Activated CD4-positive, alpha-beta T cell treated with anti-CD3 and anti-CD28 coated beads, Interleukin-2, Interleukin-6, amounts not matched to agents 100 ng/mL and 50 ng/mL, durations not matched to agents 16 hours and 8 hours (primary cell): ENCODE data around the gene SCARF2.

Experiments used
- DNase-seq: peaks from one replicate; pipeline ENCODE4 v3.0.0-alpha.2; 2020

Gene SCARF2

DNA sequence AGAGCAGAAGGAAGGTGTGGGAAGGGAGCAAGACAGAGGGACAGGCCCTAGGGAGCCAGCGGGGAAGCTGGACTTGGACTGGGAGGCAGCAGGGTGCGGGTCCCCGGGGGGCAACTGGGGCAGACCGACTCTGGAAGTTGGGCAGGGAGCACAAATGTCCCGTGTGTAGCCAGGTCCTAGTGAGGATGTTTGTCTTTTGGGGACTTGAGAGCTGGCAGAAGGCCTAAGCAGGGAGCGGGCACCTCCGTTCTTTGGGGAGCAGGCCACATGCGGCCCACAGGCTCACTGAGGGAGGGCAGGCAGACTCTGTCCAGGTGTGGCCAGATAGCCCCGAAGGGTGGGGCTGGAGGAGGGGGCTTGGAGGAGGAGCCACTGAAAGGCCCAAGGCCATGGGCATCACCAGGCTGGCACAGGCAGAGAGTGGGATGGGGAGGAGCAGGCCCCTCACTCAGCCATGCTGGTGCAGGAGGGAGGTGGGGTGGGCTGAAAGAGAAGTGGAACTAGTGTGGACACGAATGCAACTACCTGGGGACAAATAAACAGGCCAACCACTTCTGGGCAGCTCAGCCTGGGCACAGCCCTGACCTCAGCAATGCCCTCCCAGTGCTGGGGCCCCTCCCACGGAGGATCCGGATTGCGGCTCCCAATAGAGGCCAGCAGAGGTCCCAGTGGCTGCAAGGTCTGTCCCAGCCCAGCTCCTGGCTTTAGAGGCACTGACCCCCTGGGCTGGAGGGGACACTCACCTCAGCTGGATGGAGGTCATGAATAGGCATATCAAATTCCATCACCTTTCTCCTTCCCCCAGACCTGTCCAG is 1.3 kb upstream of the SCARF2 start:
- no peak for DNase-seq

DNA sequence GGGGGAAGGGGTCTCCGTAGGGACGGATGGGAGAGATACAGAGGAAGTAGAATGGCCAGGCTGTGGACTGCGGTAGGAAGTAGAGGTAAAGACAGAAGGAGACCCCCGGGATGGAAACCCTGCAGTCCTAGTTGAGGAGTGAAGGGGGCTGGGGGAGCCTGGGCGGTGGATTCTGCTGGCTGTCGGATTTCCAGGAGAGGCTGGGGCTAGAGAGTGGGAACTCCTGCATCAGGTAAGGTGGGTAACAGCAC is 727 bp upstream of the SCARF2 start:
- no peak for DNase-seq

DNA sequence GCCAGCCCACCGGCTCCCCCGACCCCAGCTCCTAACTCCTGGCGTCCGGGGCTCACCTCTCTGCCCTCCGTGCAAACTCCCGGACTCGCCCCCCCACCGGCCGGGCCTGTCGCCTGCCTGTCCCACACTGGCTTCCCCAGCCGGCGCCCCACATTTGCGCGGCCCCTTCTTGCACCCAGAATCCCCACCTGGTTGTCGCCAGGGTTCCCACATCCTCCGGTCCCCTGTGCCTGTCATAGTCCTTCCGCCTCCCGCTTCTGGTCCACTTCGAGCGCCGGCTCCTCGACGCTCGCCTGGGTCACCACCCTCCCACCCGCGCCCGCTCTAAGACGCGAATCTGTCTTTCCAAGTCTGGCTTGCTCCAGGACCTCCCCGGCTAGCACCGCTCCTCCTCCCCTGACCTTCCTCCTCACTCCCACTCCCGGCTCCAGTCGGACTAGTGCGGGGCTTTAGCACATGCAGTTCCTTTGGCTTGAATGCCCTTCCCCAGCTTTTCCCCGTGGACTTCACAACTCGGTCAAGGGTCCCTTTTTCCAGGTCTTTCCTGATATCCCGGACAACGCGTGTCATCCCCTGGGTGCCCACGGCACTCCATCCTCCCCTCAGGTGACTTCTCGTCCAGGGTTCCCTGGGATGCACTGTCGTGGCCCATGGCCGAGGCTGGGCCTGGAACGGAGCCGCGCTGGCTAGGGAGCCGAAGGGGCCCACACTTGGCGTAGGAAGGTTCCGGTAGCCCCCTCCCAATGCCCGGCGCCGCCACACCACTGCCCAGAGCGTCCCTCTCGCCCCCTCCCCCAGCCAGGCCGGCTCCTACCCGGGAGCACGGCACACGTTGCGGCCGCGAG is 635 bp downstream of the SCARF2 start:
- no peak for DNase-seq

DNA sequence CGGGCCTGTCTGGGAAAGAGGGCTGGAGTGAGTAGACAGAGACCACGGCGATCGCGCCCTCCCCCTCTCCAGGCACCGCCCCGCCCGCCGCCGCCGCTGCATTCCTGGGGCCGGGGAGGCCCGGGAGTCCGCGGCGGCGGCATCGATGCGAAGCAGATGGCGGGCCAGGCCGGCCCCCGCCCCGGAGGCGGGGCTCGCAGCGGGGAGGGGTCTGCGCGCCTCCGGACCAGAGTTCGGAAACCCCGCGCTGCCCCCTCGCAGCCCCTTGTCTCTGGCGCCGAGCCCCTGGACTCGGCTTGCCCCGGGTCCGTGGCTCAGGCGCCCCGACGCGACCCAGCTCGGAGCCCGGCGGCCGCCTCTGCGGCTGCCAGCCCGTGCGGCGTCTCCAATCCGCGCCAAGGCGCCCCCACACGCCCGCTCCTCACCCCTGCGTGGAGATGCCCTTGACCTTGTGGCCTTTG is 1.3 kb downstream of the SCARF2 start:
- no peak for DNase-seq

DNA sequence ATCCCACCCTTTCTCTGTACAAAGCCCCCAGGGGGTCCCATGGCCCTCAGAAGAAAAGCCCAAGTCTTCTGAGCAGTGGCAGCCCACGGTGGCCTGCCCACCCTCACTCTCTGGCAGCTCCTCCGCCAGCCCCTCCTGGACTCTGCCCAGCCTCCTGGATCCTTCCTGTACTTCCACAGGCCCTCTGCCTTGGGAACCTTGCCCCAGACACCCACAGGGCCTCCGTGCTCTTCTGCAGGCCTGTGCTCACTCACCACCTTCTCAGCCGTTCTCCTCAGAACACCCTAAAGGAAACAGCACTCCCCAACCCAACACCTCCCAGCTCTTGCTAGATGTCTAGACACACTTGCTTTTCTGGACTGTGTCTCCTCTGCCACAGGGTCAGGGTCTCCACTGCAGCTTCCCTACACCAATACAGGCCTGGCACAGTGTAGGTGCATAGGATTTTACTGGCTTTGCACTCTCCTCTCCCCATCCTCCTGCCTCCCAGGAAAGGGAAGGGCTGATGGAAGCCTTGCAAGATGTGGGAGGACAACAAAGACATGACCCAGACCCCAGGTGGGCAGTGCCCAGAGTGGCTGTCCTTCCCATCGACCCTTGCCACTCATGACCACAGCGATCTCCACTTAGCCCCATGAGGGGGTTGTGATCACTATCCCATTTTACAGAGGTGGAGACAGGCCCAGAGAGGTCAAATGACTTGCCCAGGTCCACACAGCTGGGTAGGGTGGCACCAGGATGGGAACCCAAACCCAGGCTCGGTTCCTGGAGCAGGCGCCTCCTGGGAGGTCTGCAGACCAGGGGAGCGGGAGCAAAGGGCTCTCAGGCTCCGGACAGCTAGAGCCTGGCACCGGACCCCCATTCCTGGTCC is 2.0 kb downstream of the SCARF2 start:
- DNase-seq, result no peak

DNA sequence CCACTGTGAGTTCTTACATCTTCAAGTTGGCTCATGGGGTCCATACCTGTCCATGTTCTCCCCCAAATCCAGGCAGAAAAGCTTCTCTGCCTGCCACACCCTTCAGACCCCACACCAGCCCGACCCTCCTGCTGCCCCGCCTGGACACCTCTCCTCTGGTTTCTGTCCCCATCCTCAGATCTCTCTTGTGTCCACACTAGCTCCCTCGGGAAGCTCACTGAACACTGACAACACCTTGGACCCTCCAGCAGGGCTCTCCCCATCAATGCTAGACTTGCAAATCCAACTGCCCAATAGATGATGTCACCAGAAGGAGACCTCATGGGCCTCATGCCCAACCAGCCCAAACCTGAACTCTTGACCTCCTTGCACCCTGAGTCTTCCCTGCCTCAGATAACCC is 2.9 kb downstream of the SCARF2 start:
- no peak for DNase-seq

DNA sequence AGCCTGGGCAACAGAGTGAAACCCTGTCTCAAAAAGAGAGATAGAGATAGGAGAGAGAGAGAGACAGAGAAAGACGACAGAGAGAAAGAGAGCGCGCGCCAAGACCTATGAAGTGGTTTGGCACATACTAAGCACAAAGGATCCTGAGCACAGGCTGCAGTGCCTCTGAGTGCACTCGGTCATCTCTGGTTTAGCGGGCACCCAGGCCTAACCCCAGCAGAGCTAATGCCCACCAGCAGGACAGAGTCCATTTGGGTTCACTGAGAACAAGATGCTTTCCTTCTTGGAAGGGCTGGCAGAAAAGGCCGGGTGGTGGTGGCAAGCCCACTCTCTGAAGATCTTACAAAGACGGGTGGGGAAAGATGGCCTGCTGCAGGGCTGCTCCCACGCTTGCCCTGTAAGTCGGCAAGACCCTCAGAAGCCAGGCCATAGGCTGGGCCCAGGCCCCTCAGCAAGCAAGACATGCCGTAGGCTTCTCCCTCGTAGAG is 3.3 kb downstream of the SCARF2 start:
- DNase-seq, result no peak

DNA sequence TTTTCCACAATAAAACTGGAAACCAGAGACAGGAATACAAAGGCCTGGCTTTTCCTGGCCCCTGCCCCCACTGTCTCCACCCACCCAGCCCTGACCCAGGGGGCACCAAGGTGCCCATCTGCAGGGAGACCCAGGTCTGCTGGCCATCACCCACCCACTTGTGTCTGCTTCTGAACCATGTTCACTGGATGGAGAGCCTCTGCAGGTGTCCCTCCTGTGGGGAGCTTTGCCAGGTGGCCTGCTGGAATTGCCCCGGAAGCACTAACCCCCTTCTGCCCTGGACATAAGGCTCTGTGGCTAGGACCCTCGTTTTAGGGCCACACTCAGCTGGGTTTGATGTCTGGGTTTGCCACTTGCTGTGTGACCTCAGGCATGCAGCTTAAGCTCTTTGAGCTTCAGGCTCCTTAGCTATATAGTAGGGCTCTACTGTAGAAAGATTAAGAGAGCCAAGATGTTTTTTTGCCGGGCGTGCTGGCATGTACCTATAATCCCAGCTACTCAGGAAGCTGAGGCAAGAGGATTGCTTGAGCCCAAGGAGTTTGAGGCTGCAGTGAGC is 3.9 kb downstream of the SCARF2 start:
- DNase-seq, result no peak

DNA sequence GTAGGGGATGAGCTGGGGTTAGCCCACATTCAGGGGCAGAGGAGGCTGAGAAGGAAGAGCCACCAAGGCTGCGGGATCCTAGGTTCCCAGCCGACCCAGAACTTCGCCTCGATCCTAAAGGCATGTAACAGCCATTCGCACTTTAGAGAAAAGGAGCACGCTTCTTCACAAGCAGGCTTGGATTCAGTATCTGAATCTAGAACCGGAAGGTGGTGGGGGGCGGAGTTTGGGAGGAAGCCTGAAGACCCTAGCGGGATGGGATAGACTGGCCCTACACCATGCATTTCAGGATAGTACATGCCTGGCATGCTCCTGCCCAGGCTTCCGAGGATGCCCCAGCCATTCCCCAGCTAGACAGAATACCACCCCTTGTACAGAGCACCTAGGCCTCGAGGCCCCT is 4.4 kb downstream of the SCARF2 start:
- no peak for DNase-seq

DNA sequence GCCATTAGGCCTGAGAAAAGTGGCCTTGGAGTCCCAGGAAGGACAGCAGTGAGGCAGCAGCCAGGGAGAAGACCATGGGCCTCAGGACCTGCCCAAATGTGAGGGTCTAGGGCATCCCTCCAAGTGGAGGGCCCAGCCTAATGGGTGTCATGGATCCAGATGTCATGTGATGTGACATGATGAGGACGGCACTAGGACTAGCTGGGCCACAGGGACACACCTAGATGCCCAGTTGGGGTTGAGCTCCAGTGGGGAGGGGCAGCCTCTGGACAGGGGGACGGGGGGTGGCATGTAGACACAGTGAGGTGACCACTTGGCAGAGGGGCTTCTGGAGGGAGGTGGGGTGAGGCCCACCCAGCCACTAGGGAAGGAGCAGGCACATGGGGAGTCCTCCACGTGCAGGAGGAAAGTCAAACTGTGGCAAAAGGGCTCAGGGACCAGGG is 5.4 kb downstream of the SCARF2 start:
- no peak for DNase-seq

DNA sequence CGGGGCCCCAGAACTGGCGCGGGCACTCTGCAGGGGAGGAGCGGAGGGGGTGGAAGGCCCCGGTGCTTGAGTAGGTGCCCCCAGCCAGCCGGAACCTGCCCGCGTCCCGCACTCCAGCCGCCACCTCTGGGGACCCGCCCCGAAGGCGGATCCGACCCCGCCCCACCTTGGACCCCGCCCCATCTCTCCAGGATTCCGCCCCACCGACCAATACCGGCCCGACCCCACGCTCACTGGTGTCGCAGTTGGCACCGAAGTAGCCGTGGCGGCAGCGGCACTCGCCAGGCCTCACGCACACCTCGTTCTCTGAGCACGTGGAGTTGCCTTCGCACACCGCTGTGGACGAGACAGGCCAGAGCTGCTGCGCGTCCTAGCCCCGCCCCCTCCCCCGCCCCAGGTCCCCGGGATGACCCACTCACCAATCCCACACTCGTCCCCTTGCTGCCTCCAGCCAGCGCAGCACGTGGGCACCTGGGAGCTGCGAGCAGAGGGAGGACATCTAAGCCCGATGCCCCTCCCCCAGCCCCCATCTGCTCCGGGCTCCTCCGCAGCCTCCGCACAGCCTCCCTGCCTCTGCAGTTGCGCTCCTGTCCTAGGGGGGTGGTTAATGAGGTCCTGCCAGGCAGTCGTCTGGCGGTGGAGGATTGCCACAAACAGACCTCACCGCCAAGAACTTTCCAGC is 6.0 kb downstream of the SCARF2 start:
- DNase-seq, result no peak

DNA sequence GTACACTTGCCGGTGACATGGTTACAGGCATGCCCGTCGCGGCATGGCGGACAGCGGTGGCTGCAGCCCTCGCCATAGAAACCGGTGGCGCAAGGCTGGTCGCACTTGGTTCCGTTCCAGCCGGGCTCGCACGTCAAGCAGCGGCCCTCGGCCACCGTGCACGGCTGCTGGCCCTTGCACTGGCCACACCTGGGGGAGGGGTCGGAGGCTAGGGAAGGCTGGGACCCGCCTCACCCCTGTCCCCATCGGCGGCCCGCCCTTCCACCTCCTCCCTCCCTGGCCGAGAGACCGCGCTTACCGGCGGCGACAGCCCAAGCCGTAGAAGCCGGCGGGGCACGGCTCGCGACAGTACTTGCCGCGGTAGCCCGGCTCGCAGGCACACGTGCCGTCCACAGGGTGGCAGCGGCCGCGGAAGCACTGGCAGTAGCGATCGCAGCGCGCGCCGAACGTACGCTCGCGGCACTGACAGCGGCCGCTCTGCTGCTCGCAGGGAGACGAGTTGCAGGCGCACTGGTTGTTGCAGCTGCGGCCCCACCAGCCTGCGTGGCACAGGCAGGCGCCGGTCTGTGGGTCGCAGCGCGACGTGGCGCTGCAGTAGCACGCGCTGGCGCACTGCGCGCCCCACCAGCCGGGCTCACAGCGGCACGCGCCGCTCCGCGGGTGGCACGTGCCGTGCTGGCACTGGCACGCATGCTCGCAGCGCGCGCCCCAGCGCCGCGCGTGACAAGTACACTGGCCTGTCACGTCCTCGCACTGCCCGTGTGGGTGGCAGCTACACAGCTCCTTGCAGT is 6.7 kb downstream of the SCARF2 start:
- DNase-seq, result peak; percentile 72

DNA sequence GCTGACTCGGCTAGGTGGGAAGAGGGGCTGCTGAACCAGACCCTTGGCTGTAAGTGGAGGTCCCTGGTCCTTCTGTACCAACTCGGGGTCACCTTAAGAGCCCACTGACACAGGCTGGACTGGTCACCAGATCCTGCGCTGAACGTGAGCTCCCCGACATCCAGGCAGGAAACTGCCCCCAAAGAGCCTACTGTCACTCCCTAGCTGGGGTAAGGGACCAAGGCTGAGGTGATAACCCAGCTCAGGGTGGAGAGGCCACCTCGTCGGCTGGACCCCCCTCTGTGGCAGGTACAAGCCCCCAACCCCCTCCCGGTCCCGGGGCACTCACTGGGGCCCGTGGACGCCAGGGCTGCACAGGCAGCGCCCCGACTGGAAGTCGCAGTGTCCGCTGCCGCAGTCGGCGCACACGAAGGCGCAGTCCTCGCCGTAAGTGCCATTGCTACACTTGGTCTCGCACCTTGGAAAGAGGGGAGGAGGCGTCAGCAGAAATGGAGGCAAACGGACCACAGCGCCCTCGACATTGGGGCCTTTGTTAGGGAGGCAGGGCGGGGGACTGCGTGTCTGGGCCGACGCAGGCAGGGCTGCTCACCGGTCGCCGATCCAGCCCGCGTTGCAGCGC is 7.4 kb downstream of the SCARF2 start:
- DNase-seq, result peak; percentile 19

DNA sequence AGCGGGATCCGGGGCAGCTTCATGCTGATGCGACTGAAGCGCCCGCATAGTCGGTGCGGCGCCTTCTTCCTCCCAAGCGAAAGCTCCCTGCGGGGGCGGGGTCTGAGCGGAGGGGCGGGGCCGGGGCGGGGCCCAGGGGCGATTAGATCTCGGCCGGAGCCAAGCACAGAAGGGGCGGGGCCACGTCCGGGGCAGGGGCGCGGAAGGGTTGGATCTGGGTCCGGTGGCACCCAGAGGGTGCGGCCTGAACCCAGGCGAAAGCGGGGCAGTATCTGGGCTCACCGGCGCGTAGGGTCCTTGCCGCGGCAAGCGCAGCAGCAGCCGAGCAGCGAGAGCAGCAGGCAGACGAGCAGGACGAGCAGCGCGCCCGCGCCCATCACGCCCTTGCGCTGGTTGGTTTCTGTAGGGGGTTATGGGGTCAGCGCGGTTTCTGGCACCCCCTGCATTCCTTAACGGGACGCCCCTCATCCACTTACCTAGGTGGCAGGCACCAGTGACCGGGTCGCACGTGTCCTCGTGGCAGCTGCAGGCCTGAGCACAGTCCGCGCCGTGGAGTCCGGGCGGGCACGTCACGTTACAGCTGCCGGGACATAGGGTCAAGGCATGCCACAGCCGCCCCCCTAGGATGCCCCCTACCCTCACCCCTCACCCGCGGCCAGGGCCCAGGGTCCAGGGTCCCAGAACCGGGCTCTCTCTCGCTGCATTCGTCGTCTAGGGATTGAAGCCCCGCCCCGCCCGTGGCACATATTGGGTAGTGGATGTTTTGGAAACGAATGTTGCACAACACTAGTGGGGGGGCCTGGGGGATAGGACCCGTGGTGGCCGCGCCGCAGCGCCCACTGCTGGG is 8.1 kb downstream of the SCARF2 start:
- peak; percentile 82 for DNase-seq

DNA sequence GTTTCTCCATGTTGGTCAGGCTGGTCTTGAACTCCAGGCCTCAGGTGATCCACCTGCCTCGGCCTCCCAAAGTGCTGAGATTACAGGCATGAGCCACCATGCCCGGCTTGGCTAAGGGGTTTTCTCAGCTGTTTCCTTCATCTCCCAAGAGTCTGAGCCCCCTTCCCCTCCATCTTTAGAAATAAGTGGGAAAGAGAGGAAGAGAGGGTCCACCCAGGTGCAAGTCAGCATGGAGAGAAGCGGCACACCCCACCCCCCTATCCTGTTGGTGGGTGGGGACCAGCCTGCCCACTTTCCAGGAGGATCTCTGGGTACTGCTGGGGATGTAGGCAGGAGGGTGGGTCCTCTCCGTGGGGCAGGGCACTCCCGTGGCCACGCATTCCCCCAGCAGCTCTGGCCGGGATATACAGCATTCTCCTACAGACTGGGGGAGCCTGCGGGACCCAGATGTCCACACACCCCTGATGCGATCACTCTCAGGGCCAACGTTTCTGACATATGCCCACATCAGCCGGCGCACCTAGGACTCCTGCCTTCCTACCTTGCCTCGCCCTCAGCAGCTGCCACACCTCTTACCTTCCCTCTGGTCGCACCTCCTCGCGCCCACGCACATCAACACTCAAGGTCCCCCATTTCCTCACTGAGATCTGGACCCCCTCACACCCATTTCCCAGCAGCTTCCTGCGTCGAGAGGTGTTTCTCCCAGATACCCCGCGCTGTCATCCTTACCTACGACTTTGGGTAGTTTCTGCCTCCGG is 8.9 kb downstream of the SCARF2 start:
- DNase-seq, result no peak

DNA sequence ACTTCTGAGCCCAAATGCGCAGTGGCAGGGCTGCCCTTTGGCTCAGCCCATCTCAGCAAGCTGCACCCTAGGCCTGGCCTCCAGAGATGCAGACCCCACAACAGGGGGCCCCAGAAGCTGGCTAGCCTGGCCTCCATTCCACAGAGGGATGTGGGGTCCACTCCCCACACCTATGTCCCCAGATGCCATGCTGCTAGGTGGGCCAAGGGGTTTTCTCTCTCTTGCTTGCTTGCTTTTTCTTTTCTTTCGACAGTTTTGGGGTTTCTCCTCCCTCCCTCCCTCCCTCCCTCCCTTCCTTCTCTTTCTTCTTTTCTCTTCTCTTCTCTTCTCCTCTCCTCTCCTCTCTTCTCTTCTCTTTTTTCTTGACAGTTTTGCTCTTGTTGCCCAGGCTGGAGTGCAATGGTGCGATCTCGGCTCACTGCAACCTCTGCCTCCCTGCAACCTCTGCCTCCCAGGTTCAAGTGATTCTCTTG is 9.6 kb downstream of the SCARF2 start:
- DNase-seq, result no peak

DNA sequence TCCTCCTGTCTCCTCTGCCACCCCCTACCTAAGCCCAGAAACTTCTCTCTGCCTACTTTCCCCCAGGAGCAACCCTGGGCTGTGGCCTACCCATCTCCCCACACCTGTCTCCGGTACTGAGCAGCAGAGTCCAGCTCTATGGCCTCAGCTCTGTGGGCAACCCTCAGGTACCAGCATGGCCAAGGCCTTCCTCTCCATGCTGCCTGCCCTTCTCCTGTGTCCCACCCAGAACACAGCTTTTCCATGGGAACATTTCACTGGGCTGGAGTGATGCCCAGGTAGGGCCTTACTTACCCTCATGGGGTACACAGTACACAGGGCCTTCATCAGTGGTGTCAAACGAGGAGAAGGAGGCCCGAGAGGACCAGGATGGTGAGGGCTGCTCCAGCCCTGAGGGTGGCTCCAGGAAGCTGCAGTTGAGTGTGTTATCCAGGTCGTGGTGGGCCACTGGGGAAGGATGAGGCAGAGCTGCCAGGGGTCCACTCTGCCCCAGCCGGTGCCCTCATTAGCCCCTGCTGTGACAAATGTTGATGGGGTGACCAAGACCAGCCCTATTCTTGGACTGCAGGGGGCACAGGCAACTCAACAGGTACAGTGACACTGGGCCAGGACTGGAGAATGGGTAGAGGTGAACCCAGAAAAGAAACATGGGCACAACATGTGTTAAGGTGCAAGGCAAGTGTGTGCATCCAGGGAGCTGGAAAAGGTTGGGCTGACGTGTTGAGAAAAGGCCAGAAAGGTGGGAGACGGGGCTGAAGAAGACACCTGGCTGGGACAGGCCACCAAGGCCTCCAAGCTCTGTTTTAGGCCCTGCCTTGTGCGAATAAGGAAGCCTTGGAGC is 10.3 kb downstream of the SCARF2 start:
- DNase-seq, result no peak

DNA sequence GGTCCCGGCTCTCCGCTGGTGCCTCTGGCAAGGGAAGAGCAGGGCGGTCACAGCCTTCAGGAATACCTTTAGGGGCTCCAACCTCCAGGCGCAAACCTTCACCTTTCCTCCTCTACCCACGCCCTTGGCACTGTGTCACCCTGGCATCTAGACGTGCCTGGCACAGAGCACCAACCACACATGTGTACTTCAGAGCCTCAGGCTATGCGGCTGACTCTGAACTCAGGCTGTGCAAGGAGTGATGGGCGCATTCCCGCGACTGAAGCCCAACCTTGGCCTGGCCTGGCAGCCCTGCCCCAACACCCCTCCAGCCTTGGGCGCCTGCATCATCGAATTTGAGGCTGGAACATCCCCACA is 11.4 kb downstream of the SCARF2 start:
- no peak for DNase-seq
